Lung (tissue), 12 donors: ENCODE measurements around the gene IQSEC1. TPM values are rescaled to one million over a fixed set of nuclear protein-coding genes. Genes with fewer than 3 reads are reported as not detected.

Experiments used
- ATAC-seq: fragments of 200-7000 bp; cut with Tn5 transposase; one replicate; pipeline ENCODE4 v1.9.1; 2020; ENCODE audit warnings: moderate number of reproducible peaks; ENCODE audit not compliant: insufficient read depth, low FRiP score
- DNase-seq, 3 donors: peaks; one replicate each; pipeline ENCODE4 v3.0.0-alpha.2; 2013 to 2017
- H3K27ac ChIP-seq, 2 donors: one replicate each; pipeline ENCODE4 v1.5.1; 2013; ENCODE audit warnings: mild to moderate bottlenecking in 2 of 2, moderate library complexity in 2 of 2, control low read depth in 1 of 2, inconsistent platforms in 1 of 2, low read depth in 1 of 2, low read length in 1 of 2
- H3K27me3 ChIP-seq, 3 donors: one replicate each; pipeline ENCODE4 v1.5.1; 2013; ENCODE audit warnings: low read length in 2 of 3; ENCODE audit not compliant: control insufficient read depth in 3 of 3, insufficient read depth in 3 of 3
- H3K36me3 ChIP-seq, 4 donors: one replicate each; pipeline ENCODE4 v1.5.1; 2013; ENCODE audit warnings: low read length in 4 of 4, mild to moderate bottlenecking in 1 of 4, moderate library complexity in 1 of 4; ENCODE audit not compliant: control insufficient read depth in 4 of 4, insufficient read depth in 4 of 4
- H3K4me1 ChIP-seq, 5 donors: one replicate each; pipeline ENCODE4 v1.5.1; 2013; ENCODE audit warnings: low read length in 5 of 5, mild to moderate bottlenecking in 2 of 5, moderate library complexity in 1 of 5; ENCODE audit not compliant: control insufficient read depth in 5 of 5, insufficient read depth in 5 of 5
- H3K4me3 ChIP-seq: one replicate; pipeline ENCODE4 v1.5.1; 2013; ENCODE audit warnings: mild to moderate bottlenecking, control low read depth, moderate library complexity
- H3K9ac ChIP-seq, 2 donors: one replicate each; pipeline ENCODE4 v1.5.1; 2013; ENCODE audit warnings: low read length in 2 of 2, control low read depth in 1 of 2; ENCODE audit not compliant: insufficient read depth in 1 of 2
- H3K9me3 ChIP-seq, 4 donors: one replicate each; pipeline ENCODE4 v1.5.1; 2013; ENCODE audit warnings: low read length in 3 of 4, mild to moderate bottlenecking in 1 of 4, moderate library complexity in 1 of 4; ENCODE audit not compliant: control insufficient read depth in 4 of 4, insufficient read depth in 3 of 4
- CTCF ChIP-seq: IDR thresholded peaks from 2 replicates; pipeline ENCODE4 v1.5.1; 2012; ENCODE audit warnings: mild to moderate bottlenecking; ENCODE audit errors: control extremely low read depth, extremely low read depth
- WGBS, 2 donors: extraction: QIAGEN DNeasy Blood & Tissue Kit; methylation state at CpG; one replicate each; pipeline ENCODE4 v1.1.7; 2013; 5-methylcytosine and 5-hydroxymethylcytosine counted together
- polyA plus RNA-seq, 2 donors: library from polyadenylated mRNA; stranded (reverse); fragments of 200-250 nt; gene quantifications; one replicate each; pipeline ENCODE4 v1.2.1, GENCODE V29; 2013
- total RNA-seq, 2 donors: library from RNA; depleted of rRNA in 1 of 2; stranded (reverse); fragments of >200 nt in 1 of 2; gene quantifications; one replicate each; pipeline ENCODE4 v1.2.1, GENCODE V29; 2014 to 2021
- donor health status: control.
- donor health status: control.
- donor health status: Bipolar disorder and iron deficiency.
- donor health status: healthy.
- donor health status: DM: yes; HTN: yes; CAD: no.

Gene IQSEC1
- total and polyA plus RNA-seq, 4 donors = 13.9 to 69.1 (median 31.1) TPM

DNA sequence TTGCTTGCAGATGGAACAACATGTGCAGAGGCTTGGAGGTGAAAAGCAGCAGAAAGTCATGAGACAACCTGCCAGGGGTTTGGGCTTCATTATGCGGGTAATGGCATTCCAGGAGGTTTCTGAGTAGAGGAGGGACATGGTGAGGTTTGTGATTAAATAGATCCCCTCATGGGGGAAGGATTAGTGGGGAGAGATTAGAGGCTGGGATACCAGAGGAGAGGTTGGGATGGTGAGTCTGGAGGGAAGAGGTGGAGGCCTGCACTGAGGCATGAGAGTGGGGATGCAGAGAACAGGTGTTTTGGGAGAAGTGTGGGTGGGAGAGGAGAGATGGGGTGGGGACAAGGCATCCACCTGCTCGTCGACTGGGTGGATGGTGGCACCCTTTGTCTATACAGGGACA lies 6.8 kb upstream of the IQSEC1 start:
- peaks cover 0 to 2% (median 0%) of the 10 kb centered on the region in 4 donors for H3K9me3 ChIP-seq
- ATAC-seq (no peak), DNase-seq (no peak)
- TF ChIP-seq CTCF = no peak
- H3K4me1 ChIP-seq = peaks cover 0 to 2% (median 0%) of the 10 kb centered on the region in 5 donors
- no peaks in the 10 kb centered on the region for H3K36me3 ChIP-seq
- no peak overlapping the region for H3K27ac ChIP-seq
- H3K9ac ChIP-seq = no peak overlapping the region
- 87 to 93% methylated on average over 3 of the region's 3 CpGs for WGBS, 2 donors
- peaks cover 4 to 31% (median 17%) of the 10 kb centered on the region in 3 donors for H3K27me3 ChIP-seq
- no peak overlapping the region for H3K4me3 ChIP-seq

- peaks cover 0 to 2% (median 0%) of the 10 kb centered on the region in 4 donors for H3K9me3 ChIP-seq
- H3K36me3 ChIP-seq = no peaks in the 10 kb centered on the region
- TF ChIP-seq CTCF = no peak
- no peak overlapping the region for H3K4me3 ChIP-seq
- DNase-seq (no peak), ATAC-seq (no peak)
- H3K4me1 ChIP-seq = peaks cover 0 to 2% (median 0%) of the 10 kb centered on the region in 5 donors
- H3K9ac ChIP-seq = no peak overlapping the region
- WGBS, 2 donors = 90 to 95% methylated on average over 7 of the region's 7 CpGs
- H3K27ac ChIP-seq = no peak overlapping the region
- peaks cover 4 to 36% (median 23%) of the 10 kb centered on the region in 3 donors for H3K27me3 ChIP-seq
Measured at GRCh38 chr3:13079510-13079909, 6.3 kb upstream of the IQSEC1 start.

- Histone ChIP-seq H3K4me1 (peaks cover 0 to 2% (median 0%) of the 10 kb centered on the region in 5 donors), H3K4me3 (no peak overlapping the region), H3K36me3 (no peaks in the 10 kb centered on the region), H3K27me3 (peaks cover 4 to 41% (median 27%) of the 10 kb centered on the region in 3 donors), H3K9me3 (peaks cover 0 to 4% (median 0%) of the 10 kb centered on the region in 4 donors), H3K9ac (no peak overlapping the region), H3K27ac (no peak overlapping the region)
- DNase-seq (no peak), ATAC-seq (no peak)
- WGBS, 2 donors = 79 to 84% methylated on average over 7 of the region's 7 CpGs
- no peak for TF ChIP-seq CTCF
Measured at GRCh38 chr3:13079051-13079450, 5.8 kb upstream of the IQSEC1 start.
